ENCODE measurements around the gene CA5B. TPM values are rescaled to one million over a fixed set of nuclear protein-coding genes. Genes with fewer than 3 reads are reported as not detected.
A peak's percentile ranks its signal among the peaks of the same experiment; 100 is the strongest.
"Not testable (repeated sequence)": the region's sequence is repeated elsewhere in the genome, so short reads cannot be mapped to it uniquely, and the experiment has no call there.

The CA5B gene
- total RNA-seq, 2 donors from 2014 or later: 7.7 to 8.1 TPM

DNA sequence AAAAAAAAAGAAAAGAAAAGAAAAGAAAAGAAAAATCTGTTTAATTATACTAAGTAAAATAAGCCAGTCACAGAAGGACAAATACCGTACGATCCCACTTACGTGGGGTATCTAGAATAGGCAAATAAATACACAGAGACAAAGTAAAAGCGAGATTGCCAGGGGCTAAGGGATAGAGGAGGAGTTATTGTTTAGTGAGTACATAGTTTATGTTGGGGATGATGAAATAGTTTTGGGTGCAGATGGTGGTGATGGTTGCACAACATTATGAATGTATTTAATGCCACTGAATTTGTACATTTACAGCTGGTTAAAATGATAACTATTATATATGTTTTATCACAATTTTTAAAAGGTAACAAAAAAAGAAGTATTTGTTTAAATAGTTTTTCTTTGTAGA, 7.1 kb downstream of the CA5B start:
- ATAC-seq (no peak), DNase-seq (no peak)
- intact Hi-C loops (cut with DNase I, micrococcal nuclease): no loop called here

DNA sequence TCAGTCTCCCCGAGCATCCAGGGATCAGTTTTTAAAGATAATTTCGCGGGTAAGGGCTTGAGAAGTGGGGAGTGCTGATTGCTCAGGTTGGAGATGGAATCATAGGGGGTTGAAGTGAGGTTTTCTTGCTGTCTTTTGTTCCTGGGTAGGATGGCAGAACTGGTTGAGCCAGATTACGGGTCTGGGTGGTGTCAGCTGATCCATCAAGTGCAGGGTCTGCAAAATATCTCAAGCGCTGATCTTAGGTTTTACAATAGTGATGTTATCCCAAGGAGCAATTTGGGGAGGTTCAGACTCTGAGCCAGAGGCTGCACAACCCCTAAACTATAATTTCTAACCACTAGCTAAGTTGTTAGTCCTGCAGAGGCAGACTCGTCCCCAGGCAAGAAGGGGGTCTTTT, 8.6 kb downstream of the CA5B start:
- intact Hi-C loops (cut with DNase I, micrococcal nuclease); DNase-seq; ATAC-seq: not testable (repeated sequence)

DNA sequence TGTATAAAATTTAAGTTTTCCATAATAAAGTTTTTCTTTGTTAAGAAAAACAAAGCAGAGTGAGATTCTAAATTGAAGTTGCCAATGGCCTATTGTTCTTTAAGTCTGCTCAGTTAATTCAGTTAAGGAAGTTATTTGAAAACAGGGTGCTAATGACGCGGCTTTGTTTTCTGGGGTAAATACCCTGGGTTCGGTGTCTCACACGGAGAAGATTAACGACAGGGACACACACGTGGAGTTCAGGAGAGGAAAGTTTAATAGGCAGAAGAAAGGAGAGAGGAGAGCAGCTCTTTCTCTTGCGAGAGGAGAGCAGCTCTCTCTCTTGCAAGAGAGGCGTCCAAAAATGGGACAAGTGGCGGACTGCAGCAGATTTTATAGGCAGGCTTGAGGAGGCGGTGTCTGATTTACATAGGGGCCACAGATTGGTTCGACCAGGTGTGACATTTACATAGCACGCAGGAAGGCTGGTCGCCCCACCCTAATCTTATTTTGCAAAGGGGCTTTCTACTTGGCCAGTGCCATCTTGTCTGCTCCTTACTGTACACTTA, 9.6 kb downstream of the CA5B start:
- intact Hi-C loops (cut with DNase I, micrococcal nuclease): no loop called here
- no peak for DNase-seq
- ATAC-seq: no peak

- DNase-seq (no peak), ATAC-seq (no peak)
- intact Hi-C loops (cut with DNase I, micrococcal nuclease): no loop called here
Measured at GRCh38 chrX:15748841-15749240, 10.8 kb downstream of the CA5B start.

DNA sequence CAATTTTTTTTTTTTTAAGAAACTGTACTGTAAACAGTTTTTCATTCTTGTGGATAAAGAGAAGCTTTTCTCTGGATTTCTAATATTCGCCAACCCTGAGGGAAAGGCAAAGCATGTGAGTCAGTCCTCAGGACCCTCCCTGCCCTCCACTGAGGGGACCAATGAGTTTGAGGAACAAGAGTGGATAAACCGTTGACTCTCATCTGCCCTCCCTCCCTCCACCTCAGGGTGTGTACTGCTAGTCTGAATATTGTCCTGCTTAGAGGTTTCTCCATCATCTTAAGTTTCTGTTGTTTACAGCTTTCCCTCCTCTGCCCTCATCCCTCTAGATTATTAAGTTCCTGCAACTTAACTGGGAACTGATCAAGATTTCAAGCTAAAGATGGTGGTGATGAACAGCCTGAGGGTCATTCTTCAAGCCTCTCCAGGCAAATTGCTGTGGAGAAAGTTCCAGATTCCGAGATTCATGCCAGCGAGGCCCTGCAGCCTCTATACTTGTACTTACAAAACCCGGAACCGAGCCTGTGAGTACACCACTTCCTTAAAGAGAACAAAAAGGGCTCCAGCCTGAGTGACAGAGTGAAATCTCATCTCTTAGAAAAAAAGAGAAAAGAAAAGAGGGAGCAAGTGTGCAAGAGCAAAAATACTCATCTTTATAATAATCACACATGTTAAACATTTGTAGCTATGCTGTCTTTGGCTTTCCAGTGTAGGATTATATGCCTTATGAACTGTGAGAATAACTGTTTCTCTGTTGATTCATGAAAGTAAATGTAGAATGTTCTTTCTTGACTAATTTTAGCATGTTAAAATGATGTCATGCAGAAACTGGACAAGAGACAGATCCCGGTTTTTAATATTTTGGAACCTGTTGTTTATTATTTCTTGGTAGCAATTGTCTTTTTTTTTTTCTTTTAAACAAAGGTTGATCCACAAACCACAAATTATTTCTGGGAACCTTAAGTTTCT, 11.9 kb downstream of the CA5B start:
- DNase-seq: no peak
- intact Hi-C loops (cut with DNase I, micrococcal nuclease): no loop called here
- ATAC-seq: no peak

DNA sequence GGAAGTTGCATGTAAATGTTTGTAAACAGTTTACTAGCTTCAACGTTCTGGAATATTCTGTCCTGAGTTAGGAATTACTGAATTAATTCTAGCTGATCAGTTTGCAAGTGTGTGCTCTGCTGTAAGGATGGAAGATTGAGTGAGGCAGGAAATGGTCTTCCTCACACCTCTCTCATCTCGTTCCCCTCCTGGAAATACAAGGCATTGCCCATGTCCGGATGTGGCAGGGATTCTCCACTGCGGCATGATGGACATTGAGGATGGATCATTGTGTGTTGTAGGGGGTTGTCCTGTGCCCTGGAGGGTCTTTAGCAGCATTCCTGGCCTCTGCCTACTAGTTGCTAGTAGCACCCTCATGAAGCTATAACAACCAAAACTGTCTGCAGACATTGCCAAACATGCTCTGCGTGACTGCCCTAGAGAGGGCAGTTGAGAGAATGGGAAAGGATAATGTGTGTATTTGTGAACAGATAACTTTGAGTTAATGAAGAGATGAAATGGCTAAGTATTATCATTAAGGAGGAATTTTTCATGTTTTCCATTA, 12.6 kb downstream of the CA5B start:
- no peak for ATAC-seq
- intact Hi-C loops (cut with DNase I, micrococcal nuclease): no loop called here
- no peak for DNase-seq

GRCh38 chrX:15751155-15751819, 13.2 kb downstream of the CA5B start:
- intact Hi-C loops (cut with DNase I, micrococcal nuclease): no loop called here
- ATAC-seq (peak; percentile 80), DNase-seq (no peak)

- no peak for ATAC-seq
- intact Hi-C loops (cut with DNase I, micrococcal nuclease): no loop called here
Measured at GRCh38 chrX:15755091-15755490, 17.0 kb downstream of the CA5B start.

GRCh38 chrX:15758140-15758539, 20.1 kb downstream of the CA5B start:
- intact Hi-C loops (cut with DNase I, micrococcal nuclease): no loop called here
- ATAC-seq: no peak
- DNase-seq: no peak

More at GRCh38 chrX:15755091-15755490, 17.0 kb downstream of the CA5B start:
- DNase-seq: no peak

- ATAC-seq; DNase-seq; intact Hi-C loops (cut with DNase I, micrococcal nuclease): not testable (repeated sequence)
Measured at GRCh38 chrX:15759886-15760285, 21.8 kb downstream of the CA5B start.

GRCh38 chrX:15761564-15762191, 23.6 kb downstream of the CA5B start:
- ATAC-seq (peak; percentile 48), DNase-seq (peak in 1 of 2 donors; percentile 15)
- intact Hi-C loops (cut with DNase I, micrococcal nuclease): no loop called here

DNA sequence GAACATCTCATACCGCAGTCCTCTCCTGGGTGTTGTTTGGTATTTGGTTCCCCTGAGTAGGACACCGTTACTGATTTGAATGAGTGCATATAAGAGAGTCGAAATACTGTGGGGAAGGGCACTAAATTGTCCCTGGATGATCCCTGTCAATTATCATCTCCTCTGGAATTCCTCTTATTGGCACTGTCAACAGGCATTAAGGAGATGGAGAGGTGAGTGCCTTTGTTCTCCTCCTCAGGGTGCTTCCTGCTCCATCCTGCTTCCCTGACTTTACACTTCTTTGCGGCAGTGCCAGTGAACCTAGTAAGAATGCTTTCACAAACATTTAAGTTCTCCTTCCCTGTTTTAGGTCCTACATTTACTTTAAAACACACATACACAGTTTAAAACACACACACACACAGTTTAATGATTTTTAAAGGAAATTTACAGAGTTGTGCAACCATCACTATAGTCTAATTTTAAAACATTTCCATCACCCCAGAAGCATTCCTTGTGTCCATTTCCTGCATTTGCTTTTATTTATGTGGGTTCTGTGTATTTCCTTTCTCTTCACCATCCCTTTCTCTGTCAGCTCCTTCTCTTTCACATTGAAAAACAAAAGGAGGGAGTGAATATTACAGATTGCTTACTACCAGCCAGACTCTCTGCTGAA, 31.4 kb downstream of the CA5B start:
- intact Hi-C loops (cut with DNase I, micrococcal nuclease): no loop called here
- no peak for ATAC-seq
- DNase-seq: no peak

DNA sequence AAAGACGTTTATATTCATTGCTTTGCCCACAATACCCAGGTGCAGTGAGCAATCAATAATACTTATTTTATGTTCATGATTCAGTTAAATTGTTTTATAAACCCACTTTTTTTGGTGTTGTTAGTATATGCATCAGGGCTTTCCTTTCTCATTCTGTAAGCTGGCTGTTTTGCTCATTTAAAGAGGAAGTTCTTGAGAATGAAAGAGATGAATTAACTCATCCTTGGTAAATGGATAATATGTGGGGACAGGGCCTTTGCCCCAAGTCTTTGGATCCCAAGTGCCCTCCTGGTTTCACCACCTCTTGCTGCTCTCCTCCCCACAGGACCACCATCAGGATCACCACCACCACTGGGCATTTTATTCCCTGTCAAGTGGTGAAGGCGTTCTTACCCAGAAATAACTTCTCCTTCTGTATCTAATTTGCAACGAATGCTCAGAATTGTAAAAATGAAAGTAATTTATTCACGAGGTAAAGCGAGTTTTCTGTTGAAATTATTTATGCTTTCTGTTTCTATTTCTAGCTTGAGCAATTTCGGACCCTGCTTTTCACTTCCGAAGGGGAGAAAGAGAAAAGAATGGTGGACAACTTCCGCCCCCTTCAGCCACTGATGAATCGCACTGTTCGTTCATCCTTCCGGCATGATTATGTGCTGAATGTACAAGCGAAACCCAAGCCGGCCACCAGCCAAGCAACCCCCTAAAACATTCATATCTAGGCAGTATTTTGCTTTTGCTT, 44.1 kb downstream of the CA5B start:
- intact Hi-C loops (cut with DNase I, micrococcal nuclease): no loop called here
- DNase-seq: no peak
- no peak for ATAC-seq

GRCh38 chrX:15785176-15785750, 47.2 kb downstream of the CA5B start:
- no peak for ATAC-seq
- intact Hi-C loops (cut with DNase I, micrococcal nuclease): no loop called here
- DNase-seq: no peak

DNA sequence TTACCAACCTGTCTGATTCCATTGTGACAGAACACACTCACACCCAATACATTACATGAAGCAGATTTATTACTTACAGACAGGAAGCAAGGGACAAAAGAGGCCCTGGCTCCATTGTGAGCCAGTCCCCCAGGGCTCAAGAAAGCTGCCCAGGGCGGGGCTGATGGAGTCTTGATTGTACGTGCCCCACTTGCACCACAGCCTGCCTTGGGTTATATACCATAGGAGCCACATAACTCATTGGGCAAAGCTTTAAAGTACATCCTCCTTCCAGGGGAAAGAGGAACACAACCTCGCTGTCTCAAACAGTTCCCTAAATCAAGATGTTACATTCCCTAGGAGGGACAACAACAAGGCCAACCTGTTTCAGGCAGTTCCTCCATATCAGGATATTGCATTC, 48.8 kb downstream of the CA5B start:
- DNase-seq (no peak), ATAC-seq (no peak)
- intact Hi-C loops (cut with DNase I, micrococcal nuclease): no loop called here

DNA sequence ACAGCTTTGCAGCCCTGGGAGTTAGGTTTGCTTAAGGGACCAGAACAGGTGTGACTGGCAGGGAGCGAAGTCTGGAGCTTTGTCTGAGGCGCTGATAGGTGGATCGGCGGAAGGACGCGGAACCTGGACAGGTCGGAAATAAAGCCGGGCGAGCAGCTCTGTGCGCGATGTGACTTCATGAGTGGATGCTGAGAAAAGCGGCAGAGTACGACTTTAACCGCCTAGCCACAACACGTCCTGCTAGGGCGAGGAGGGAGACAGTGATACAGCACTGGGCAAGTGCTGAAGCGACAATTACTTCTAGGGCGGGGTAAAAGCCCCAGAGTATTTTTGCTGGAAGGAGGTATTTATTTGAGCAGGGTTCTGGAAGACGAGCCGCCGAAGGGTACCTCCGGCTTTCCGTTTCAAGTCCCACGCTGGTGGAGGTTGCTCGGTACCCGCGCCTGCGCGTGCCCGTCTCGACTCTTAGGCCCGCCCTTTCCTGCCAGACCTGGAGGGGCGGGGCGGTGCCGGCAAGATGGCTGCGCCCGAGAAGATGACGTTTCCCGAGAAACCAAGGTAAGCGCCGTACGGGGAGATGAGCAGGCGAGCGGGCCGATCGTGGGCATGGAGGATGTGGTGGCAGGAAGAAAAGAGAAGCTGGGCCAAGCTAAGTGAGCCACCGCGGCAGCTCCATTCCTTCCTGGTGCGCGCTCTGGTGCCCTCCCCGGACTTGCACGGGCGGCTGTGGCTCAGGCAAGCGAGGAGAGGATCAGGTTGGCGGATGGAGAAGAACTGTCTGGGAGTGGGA, 52.1 kb downstream of the CA5B start, which contains the start of gene ZRSR2:
TSS of gene ZRSR2 (plus strand) at position 506 of the 790 bp plus-strand sequence. CDS start at position 518, 12 bp downstream.
- intact Hi-C loops (cut with DNase I, micrococcal nuclease): no loop called here
- DNase-seq: peak; percentile 88 to 93
- ATAC-seq: peak; percentile 94

Measured in left colon (tissue), 2 donors.